ENCODE results near the gene GOLGA3. TPM values are rescaled to one million over a fixed set of nuclear protein-coding genes. Genes with fewer than 3 reads are reported as not detected.
"Not testable (repeated sequence)": the region's sequence is repeated elsewhere in the genome, so short reads cannot be mapped to it uniquely, and the experiment has no call there.

The GOLGA3 gene
- total RNA-seq, 1 donor from 2014 or later = 91.2 TPM

DNA sequence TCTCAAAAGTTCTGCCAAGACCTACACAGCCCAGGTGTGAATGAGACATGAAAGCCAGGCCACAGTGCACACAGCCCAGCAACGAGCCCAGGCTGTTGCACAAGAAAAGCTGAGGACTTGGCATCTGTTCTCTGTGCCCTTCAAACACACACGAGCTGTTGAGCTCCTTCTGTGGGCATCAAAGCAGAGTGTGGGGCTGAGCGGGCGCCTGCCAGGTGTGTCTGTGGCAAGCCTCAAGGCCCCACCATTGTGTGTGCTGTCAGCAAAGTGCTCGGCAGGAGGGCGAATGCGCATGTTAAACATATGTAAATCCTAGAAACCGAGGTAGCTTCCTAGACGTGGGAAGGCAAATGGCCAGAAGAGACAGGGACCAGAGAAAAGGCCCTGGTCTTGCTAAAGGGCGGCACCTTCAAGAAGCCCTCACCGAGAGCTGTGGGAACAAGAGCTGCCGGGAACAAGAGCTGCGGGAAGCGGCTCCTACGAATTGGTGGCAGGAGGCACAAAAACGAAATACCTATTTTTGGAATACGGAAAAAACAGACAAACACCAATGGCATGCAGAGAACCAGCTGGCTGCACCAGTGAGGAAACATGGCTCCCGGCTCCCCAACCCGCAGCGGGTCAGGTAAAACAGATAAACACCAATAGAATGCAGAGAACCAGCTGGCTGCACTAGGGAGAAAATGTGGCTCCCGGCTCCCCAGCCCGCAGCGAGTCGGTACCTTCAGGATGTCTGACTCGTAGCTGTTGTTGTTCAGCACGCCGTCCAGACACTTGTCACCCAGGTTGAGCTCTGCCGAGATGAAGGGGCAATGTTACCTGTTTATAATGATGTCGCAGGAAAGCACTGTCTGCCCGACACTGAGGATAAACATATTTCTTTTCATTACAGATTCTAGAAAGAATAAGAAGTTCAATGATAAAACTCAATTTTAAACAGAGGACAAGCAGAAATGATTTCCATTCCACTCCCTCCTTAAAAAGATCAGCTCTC is 19.0 kb upstream of the GOLGA3 start:
- no peak for DNase-seq

DNA sequence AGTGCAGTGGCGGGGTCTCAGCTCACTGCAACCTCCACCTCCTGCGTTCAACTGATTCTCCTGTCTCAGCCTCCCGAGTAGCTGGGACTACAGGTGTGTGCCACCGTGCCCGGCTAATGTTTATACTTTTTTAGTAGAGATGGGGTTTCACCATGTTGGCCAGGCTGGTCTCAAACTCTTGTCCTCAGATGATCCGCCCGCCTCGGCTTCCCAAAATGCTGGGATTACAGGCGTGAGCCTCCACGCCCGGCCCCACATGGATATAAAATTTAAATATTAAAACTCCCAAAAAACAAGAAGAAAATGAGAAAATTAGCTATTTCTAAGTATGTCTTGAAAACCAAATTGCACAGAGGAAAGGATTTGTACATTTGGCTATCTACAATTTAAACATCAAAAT is 16.0 kb upstream of the GOLGA3 start:
- DNase-seq = not testable (repeated sequence)

DNA sequence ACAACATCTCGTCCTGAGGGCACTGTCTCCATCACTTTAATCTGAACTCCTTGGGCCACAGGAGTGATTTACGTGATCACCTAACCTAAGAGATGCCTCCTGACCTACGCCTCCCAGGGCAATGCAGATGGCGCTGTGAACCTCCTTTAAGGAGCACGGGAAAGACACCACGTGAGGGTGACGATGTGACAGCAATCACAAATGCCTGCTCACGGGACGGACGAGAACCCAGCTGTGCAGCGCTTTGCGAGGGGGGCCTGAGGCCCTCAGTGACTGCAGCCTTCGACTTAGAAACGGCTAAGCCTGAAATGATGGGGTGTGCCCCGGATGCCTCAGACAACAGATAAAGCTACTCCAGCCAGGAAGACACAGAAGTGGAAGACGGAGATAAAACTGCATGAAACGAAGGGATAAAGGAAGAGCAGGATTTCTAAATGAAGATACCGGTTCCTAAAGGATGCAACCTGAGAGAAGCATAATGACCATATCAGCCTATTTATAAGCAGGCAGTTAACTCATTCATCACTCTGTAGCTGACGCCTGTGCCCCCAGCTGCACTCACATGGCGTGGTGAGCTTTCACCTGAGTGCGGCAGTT is 13.9 kb upstream of the GOLGA3 start:
- no peak for DNase-seq

DNA sequence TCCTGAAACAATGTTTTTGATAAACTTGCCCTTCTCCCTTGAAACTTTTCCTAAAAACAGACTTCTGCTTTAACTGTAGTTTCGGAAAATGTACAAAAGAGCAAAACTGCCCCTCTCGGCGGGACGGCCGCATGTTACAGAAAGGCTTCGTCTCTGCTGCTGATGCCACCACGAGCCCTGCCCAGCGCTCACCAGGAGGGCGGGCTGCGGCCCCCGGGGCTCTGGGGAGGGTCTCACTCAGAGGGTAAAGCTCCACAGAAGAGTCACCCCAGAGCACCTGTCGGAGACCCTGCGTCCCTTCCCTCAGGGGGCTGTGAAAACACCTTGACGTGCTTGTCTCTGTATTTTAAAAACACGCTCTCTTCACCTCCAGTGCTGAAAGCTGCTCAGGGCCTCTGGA is 12.5 kb upstream of the GOLGA3 start:
- no peak for DNase-seq

DNA sequence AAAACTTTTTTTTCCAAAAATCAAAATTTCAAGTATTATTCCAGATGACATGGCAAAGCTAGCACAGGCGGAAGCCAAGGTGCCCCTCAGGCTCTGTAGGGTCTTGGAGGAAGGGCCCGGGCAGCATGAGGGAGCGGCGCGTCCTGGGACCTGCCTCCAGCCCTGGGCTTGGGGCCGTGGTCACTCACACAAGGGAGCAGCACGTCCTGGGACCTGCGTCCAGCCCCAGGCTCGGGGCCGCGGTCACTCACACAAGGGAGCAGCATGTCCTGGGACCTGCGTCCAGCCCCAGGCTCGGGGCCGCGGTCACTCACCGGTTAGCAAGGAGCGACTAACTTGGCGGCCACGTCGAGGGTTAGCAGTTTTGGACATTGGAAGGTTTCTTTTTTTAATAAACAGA is 11.9 kb upstream of the GOLGA3 start:
- no peak for DNase-seq

DNA sequence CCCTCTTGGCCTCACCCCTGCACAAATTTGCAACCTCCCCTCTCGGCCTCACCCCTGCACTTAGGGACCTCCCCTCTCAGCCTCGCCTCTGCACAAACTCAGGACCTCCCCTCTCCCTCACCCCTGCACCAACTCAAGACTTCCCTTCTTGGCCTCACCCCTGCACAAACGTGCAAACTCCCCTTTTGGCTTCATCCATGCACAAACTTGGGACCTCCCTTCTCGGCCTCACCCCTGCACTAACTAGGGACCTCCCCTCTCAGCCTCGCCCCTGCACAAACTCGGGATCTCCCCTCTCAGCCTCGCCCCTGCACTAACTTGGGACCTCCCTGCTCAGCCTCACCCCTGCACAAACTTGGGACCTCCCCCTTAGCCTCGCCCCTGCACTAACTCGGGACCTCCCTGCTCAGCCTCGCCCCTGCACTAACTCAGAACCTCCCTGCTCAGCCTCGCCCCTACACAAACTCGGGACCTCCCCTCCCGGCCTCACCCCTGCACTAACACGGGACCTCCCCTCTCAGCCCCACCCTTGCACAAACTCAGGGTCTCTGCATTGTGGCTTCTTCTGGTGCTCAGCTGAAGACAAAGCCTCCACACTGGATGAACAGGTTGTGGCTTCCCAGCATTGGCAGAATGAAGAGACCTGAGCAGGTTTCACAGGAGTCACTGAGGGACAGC is 11.0 kb upstream of the GOLGA3 start:
- no peak for DNase-seq

DNA sequence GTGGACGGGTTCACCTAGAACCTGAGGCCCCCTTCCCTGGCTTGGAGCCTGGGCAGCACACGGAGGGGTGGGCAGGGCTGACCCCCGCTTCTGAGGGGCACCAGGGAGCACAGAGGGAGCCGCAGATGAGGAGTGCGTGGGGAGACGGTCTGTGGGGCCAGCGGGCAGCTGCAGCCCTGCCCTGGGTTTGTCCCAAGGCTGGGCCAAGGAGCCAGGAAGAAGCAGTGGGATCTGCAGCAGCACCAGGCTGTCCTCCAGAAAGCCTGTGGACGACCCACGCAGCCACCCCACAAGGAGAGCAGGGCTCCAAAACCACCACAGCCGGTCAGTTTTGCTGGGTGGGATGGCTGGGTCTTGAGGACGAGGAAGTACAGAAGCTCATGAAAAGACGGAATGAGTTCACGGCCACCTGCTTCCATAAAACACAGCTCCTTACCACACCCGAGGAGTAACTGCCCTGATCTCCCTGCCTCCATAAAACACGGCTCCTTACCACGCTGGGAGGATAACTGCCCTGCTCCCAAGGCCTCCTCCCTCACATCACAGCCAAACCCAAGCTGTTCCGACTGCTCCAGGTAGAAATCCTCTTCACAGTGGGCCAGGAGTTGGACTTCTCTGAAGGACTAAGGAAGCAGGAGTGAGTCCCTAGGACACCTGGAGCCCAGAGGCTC is 9.9 kb upstream of the GOLGA3 start:
- DNase-seq = no peak

DNA sequence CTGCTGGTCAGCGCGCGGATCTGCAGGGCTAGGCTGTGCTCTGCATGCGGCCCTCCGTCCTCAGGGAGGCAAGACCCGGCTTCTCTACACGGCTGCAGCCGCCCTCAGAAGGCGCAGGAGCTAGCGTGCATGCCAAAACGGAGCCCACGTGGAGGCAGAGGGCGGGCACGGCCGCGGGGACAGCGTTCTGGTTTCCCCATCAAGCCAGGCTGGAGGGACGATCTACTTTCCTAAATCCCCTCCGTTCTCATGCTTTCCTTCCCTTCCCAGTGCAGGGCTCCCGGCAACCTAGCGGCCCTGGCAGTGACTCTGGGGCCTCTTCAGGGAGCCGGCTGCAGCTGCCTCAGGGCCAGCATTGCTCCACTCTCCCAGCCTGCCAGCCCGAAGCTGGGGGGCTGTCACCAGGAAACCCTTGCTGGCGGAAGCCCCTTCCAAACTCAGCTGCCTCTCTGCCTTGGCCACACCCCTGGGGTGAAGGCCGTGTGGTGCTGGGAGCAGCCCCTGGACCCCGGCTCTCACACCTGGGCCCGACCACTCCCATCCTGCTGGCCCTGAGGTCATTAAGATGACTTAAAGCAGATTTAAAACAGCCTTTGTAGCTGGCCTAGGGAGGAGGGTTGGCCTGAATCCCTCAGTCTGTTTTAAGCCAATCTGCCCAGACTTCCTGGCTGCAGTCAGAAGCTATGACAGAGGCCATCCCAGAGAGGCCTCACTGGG is 9.2 kb upstream of the GOLGA3 start:
- DNase-seq = peak; percentile 57

DNA sequence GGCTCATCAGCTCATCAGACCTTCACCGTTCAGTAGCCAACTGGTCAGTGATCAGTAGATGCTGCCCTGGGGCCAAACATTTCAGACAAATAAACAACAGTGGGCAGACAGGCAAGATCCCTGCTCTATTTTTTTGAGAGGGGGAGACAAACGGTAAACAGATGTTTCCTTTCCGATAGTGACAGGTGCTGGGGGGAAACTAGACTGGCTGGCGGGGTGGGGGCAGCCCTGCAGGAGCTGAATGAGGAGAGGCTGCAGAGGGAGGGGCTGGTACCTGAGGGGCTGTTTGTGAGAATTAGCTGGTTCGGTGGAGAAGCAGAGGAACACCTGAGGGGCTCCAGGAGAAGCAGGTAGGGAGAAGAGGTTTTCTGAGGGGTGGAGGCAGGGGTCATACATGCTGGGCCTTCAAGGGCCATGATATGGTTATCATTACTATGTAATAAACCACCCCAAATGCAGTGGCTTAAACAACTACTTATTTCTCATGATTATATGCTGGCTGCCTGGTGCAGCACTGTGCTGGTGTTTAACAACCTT is 8.2 kb upstream of the GOLGA3 start:
- DNase-seq = no peak

DNA sequence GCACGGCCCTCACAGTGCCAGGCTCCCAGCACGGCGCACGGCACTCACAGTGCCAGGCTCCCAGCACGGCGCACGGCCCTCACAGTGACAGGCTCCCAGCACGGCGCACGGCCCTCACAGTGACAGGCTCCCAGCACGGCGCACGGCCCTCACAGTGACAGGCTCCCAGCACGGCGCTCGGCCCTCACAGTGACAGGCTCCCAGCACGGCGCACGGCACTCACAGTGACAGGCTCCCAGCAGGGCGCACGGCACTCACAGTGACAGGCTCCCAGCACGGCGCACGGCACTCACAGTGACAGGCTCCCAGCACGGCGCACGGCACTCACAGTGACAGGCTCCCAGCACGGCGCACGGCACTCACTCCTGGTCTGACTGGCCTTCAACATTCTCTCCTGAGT is 7.6 kb upstream of the GOLGA3 start:
- DNase-seq = not testable (repeated sequence)

DNA sequence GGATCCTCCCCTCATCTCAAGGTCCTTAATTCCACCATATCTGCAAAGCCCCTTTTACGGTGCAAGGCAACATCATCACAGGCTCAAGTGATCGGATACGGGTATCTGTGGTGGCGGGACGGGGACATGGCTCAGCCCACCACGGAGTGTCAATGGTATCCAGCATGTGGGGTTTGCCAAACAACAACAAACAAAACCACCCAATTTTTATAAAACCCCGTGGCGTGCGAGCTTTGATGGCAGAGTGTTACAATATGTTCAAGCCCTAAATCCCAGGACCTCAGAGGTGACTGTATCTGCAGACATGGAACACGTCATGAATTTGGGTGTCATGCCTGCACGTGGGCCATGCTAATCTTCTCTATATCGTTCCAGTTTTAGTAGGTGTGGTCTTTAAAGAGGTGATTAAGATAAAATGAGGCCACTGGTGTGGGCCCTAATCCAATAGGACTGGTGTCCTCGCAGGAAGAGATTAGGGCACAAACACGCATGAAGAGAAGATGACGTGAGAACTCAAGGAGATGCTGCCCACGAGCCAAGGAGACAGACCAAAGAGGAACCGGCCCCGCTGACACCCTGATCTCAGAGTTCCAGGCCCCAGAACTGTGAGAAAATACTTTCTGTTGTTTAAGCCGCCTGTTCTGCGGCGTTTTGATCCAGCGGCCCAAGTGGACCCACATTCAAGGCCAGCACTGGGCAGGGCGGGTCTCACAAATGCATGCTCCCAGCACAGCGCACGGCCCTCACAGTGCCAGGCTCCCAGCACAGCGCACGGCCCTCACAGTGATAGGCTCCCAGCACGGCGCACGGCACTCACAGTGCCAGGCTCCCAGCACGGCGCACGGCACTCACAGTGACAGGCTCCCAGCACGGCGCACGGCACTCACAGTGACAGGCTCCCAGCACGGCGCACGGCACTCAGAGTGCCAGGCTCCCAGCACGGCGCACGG is 6.7 kb upstream of the GOLGA3 start:
- DNase-seq = no peak

DNA sequence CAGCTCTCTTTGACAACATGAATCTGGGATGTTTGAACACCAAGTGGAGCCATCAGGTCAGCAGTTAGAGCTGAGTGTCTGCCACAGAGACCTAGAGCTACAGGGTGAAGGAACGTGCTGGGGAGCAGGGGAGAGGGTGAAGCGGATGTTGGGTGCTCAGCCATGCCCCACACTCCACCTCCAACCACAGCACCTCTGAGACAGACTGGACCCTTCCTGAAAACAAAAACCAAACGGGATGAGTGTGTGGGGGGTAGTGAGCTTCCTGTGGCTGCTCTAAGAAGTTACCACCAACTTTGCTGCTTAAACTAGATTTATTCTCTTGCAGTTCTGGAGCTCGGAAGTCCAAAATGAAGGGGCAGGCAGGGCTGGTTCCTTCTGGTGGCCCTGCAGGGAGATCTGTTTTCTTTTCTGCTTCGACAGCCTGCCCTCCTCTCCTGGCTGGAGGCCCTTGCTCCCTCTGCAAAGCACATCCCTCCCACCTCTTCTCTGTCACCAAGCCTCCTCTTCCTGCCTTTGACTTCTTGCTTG is 5.6 kb upstream of the GOLGA3 start:
- no peak for DNase-seq

DNA sequence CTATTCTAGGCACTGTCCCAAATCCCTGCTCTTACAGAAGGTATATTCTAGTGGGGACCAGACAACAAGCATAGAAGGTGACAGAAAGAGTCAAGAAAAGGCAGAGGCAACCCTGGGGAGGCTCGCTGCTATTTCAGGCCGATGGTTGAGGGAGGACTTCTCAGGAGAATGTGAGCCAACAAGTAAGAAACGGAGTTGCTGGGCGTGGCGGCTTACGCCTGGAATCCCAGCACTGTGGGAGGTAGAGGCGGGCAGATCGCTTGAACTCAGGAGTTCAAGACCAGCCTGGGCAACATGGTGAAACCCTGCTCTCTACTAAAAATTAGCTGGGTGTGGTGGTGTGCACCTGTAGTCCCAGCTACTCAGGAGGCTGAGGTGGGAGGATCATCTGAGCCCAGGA is 4.7 kb upstream of the GOLGA3 start:
- DNase-seq = no peak

DNA sequence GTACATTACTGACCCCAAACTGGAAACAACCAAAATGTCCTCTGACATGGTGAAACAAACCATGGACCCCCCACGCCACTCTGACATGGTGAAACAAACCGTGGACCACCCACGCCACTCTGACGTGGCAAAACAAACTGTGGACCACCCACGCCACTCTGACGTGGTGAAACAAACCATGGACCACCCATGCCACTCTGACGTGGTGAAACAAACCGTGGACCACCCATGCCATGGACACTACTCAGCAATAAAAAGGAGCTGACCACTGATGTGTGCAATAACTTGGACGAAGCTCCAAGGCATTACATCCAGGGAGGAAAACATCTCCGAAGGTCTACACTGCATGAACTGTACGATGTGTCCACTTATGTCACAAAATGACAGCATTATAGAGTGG is 3.1 kb upstream of the GOLGA3 start:
- no peak for DNase-seq

DNA sequence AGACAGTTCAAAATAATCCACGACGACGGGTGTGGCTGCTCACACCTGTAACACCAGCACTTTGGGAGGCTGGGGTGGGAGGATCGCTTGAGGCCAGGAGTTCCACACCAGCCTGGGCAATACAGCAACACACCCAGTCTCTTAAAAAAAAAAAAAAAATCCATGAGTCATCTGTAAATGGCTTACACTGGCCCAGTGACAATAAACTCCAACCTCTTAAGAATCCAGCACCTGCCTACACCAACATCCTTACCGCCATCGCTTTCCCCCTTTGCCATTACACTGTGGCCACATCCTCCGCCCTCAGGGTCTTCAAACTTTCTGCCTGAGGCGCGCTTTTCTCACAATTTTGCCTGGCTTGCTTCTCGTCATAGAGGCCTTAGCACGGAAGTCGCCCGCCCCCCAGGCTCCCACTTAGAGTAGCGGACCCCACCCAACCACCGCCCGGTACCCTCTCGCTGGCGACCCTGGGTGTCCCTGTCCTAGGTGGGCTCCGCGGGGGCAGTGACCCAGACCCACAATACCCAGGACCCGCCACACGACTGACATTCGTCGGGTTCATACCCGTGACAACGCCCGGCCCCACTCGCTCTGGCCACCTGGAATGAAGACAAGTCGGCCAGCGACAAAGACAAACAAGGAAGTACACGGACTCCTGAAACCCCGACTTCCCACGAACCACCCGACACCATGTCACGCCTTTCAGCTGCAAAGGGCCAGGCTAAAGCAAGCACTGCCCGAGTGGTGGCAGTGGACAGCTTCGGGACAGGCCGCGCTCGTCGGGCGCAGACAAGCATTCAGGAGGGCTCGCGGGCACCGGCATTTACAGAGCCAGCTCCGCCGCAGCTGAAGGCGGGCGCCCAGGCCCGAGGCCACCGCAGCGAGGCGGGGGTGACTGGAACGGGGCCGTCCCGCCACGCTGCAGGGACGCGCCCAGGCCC is 636 bp downstream of the GOLGA3 start:
- DNase-seq = peak; percentile 19

DNA sequence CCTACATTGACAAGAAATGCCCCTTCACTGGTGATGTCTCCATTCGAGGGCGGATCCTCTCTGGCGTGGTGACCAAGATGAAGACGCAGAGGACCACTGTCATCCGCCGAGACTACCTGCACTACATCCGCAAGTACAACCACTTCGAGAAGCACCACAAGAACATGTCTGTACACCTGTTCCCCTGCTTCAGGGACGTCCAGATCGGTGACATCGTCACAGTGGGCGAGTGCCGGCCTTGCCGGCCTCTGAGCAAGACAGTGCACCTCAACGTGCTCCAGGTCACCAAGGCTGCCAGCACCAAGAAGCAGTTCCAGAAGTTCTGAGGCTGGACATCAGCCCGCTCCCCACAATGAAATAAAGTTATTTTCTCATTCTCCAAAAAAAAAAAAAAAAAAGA is 2.8 kb downstream of the GOLGA3 start:
- no peak for DNase-seq

DNA sequence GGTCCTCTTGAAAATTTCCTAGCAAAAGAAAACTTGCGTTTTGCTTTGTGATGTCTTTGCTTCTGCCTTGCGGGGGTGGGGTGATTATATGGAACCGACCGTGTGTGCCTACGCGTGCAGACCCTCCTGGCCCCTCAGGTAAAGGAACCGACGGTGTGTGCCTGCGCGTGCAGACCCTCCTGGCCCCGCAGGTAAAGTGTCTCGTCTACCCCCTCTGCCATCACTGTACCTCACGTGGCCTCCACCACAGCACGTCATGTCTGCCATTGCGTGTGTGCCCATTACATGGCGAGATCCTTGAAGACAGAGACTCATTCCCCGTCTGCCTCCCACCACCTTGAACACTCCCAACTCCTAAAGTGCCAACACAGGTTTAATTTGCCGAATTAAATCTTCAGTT is 3.6 kb downstream of the GOLGA3 start:
- DNase-seq = no peak

DNA sequence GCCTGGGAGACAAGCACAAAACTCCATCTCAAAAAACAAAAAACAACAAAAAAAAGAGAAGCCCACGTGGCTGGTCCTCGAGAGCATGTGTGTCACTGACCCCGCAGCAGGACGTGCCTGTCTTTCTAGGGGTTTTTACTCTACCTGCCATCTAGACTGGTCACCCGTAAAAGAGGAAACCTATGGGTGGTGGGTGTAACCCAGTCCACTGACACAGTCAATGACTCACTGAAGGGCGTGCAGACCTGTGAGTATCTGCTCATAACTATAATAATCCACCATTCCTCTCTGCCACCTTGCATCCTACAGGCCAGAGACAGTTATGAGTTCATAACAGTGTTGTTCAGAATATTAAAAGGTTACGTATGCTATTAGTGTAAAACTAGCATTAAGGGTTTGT is 4.6 kb downstream of the GOLGA3 start:
- DNase-seq = no peak

DNA sequence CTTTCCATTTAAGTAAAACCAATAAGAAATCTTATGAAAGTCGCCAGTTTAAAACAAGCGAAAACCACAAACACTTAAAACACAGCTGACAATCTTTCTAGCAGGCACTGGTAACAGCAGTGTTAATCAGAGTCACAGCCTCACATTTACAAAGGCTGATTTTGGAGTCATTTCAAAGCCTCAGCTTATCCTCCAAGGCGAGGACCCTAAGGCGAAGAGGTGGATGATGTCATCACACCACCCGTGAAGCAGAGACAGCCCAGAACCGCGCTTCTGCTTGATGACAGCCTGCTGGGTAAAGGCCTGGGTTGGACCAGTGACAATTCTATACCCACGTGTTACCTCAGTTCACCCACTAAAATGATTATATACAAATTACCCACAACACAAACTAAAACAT is 10.1 kb downstream of the GOLGA3 start:
- no peak for DNase-seq

Measured in tongue (tissue), 2 donors.